Breast epithelium (tissue), 3 donors: ENCODE measurements around the gene CFAP58.

Source experiments
- CTCF ChIP-seq, 3 donors: fragments of 450-650 bp; IDR thresholded peaks; one replicate each; pipeline ENCODE4 v1.5.1; 2016 to 2017; ENCODE audit warnings: antibody characterized with exemption in 3 of 3, mild to moderate bottlenecking in 3 of 3, moderate library complexity in 3 of 3
- POLR2A ChIP-seq: fragments of 450-650 bp; IDR thresholded peaks from one replicate; pipeline ENCODE4 v1.6.1; 2016; ENCODE audit warnings: antibody characterized with exemption, mild to moderate bottlenecking, moderate library complexity

DNA sequence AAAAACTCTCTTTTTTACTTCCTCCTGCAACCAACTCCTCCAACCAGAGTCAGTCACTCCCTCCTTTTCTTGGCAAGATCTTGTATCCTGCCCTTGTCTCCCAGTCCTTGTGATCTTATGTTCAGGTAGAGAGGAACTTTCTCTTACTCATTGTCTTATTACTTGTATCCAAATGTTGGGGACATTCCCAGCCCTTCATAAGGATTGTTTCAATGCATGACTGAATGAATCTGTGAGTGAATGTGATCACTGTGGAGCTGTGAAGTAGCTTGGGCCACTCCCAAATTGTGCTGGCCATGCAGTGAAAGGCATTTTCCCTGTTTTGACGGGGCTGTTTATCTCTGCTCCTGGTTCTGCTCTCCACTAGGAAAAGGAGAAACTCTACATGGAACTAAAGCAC, 93.7 kb downstream of the CFAP58 start:
- TF ChIP-seq POLR2A (no peak), CTCF (IDR thresholded peaks at IDR 0.05) (no peak)
